ENCODE data around the gene USP53.
"Not testable (repeated sequence)": the region's sequence is repeated elsewhere in the genome, so short reads cannot be mapped to it uniquely, and the experiment has no call there.

USP53 gene

DNA sequence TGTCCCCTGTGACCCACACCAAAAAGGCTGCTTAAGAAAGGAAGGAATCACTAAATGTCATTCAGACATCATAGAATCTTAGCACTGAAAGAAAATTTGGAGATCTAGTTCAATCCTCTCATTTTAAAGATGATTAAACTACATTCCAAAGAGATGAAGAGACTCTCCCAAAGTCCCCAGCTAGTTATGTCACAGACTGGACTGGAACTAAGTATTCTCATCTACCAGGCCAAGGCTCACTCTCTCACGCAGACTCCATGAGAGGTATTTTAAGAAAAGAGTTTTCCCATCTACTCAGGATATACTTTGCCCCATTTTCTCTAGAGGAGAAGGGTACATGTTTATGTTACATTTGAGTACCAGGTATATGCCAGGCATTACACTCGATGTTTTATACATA is 102.5 kb downstream of the USP53 start:
- DNase-seq (ENCODE audit: low read depth, low spot score), result no peak

DNA sequence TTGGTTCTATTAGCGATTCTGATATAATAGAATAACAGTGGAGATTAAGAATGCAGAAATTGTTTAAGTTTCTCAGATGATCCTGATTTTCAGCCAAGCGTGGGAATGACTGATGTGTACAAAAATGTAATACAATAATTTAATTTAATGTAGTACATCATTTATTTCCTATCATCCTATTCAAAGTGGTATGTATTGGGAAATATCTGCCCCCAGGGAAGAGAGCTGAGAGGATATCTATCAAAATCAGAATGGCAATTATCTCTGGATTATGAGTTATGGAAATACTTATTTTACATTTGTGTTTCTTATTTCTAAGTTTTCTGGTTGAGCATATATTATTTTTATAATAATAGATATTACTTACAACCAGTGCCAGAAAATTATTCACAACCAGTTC is 105.5 kb downstream of the USP53 start:
- no peak for DNase-seq (ENCODE audit: low read depth, low spot score)

- no peak for DNase-seq (ENCODE audit: low read depth, low spot score)
Measured at GRCh38 chr4:119321921-119322687, 109.6 kb downstream of the USP53 start, which contains the start of gene FABP2. Gene FABP2 (minus strand): TSS chr4:119322138. CDS start chr4:119322102, 36 bp downstream.

GRCh38 chr4:119328695-119329094 is 116.2 kb downstream of the USP53 start:
- DNase-seq (ENCODE audit: low read depth, low spot score), result no peak

DNA sequence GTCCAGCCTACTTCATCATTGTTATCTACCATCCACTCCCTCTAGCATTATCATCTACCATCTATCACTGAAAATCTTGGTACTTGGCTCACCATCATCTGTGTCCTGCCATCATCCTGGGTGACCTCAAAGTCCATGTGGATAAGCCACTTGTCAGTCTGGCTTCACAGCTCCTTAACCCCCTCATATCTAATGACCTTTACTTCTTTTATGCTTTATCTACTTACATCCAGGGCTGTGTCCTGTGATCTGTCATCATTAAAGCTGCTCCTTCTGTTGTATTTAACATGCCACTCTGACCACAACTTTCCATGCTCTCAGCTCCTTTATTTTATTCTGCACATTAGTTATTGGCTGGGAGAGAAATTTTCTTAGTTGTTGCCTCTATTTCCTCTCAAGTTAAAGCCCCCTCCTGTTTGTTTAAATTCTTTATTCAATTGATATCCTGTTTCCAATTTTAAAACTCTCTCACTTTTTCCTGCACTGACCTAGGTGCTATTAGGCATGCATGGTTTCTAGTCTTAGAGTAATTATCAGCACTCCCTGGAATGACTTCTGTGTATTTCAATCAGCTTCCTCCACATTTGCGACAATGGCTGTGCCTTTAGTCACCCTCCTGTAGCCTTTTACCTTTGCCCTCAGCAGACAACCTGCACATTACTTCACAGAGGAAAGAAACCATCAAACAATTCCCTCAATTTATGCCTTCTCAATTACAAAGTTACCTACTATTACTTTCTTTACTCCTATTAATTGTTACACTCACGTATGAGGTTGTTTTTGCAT is 117.5 kb downstream of the USP53 start:
- no peak for DNase-seq (ENCODE audit: low read depth, low spot score)

DNA sequence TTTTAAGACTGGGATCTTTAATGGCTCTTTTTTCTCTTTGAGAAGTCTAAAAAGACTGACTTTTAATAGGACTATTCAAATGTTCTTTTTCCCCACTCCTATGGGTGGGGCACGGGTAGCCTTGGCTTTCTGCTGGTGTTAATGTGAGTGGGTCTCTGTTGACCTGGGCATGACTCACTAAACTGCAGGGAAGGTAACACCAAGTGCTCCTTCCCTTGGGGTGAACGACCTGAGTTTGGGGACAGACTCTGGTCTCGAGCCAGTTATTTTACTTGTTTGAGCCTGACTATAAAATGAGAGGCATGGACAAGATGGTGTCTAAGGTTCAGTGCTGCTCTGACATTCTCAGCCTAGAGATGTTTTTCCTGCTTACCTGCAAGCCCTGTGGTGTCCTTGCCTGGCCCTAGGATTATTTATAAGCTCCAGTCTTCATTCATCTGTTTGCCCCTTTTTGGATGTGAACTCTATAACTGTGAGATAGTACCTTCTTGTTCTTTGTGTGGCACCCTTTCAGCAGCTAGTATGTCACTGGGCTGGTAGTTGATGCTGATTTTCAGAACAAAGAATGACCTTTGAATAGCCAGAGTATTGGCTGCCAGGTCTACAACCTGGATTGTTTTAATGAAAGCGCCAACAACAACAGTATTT is 123.9 kb downstream of the USP53 start:
- not testable (repeated sequence) for DNase-seq (ENCODE audit: low read depth, low spot score)

DNA sequence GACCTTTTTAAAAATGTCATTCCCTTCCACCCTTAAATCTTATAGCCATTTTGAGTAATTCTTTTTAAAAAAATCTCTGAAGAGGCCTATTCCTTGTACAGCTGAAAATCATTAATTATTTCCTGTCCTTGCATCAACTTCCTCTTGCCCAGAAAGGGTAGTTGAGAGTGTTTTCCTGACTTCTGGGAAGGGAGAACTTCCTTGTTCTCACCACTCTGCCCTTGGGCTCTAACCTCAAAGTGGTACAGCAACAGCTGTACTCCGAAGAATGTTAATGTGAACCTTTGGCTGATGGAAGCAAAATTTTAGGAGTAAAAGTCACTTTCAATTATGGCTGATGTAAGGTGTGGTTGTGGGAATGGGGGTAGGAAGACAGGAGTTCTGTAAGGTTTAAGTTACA is 124.5 kb downstream of the USP53 start:
- DNase-seq (ENCODE audit: low read depth, low spot score), result no peak

GRCh38 chr4:119339895-119340294 is 127.4 kb downstream of the USP53 start:
- DNase-seq (ENCODE audit: low read depth, low spot score), result not testable (repeated sequence)

DNA sequence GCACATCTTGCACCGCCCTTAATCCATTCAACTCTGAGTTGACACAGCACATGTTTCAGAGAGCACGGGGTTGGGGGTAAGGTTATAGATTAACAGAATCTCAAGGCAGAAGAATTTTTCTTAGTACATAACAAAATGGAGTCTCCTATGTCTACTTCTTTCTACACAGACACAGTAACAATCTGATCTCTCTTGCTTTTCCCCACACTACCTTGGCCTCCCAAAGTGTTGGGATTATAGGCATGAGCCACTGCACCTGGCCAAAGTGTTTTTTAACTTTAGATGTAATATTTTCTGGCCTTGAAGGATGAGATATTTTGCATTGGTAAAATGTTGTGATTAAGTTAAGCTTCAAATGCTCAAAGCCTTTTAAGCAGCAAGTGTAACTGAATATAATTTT is 130.8 kb downstream of the USP53 start:
- DNase-seq (ENCODE audit: low read depth, low spot score), result not testable (repeated sequence)

Data from iPS DF 19.7 (cell line).